Measurements from ENCODE around the gene ACO2. TPM values are rescaled to one million over a fixed set of nuclear protein-coding genes. Genes with fewer than 3 reads are reported as not detected.

ACO2 gene
- total and polyA plus RNA-seq, 2 of the 8 experiments (the other 6 are each of a cell fraction or from before 2014, with no cell fraction given): 52.8 to 75.4 TPM

- H3K14ac ChIP-seq (ENCODE audit: insufficient read length): no peak overlapping the region
- no peak overlapping the region for H3K4me3 ChIP-seq (ENCODE audit: extremely low read depth in 1 of 4, insufficient read depth in 2 of 4, low read depth in 3 of 4, low read length in 4 of 4)
- H3K27ac ChIP-seq (ENCODE audit: low read depth, low read length): no peak overlapping the region
- no peaks in the 10 kb centered on the region for H3K9me3 ChIP-seq (ENCODE audit: insufficient read depth in 2 of 2, low read depth in 1 of 2, low read length in 1 of 2)
- no peak overlapping the region for H3K4me2 ChIP-seq (ENCODE audit: insufficient read depth in 1 of 2, low read depth in 2 of 2, low read length in 2 of 2)
- POLR2A ChIA-PET (ENCODE audit: partially characterized antibody): interaction anchor here (0.6 to 3.2 kb wide), 3 partner anchors 8 to 324 kb away, joined by 3 to 12 read pairs (median 3); no protein-coding TSS in a partner anchor
- H3K79me1 ChIP-seq (ENCODE audit: low read depth, low read length): no peaks in the 10 kb centered on the region
- H3K4me1 ChIP-seq (replicated peaks in 1 of 4; ENCODE audit: control insufficient read depth in 3 of 4, insufficient read depth in 4 of 4, low read length in 3 of 4): peaks cover 4 to 28% (median 19%) of the 10 kb centered on the region in 4 experiments
- no peak overlapping the region for H2BK15ac ChIP-seq (ENCODE audit: low read length)
- no peaks in the 10 kb centered on the region for H3K36me3 ChIP-seq (ENCODE audit: control insufficient read depth in 2 of 4, insufficient read depth in 4 of 4, low read length in 3 of 4)
- no peaks in the 10 kb centered on the region for H4K20me1 ChIP-seq (replicated peaks in 1 of 2; ENCODE audit: control insufficient read depth in 1 of 2, insufficient read depth in 2 of 2, low read length in 2 of 2)
- 0 out of 7 replicates have a peak, but pooled peaks cover 0 to 3% (median 0%) of the 10 kb centered on the region in 4 experiments for H3K27me3 ChIP-seq (replicated peaks in 1 of 4; ENCODE audit: control insufficient read depth in 3 of 4, extremely low read depth in 1 of 4, insufficient read depth in 3 of 4, low read length in 3 of 4)
- H2BK20ac ChIP-seq (ENCODE audit: low read length): no peak overlapping the region
- H2AK5ac ChIP-seq (ENCODE audit: low read depth, low read length): no peak overlapping the region
- no peak for FAIRE-seq
- 96% methylated on average over 7 of the region's 8 CpGs; no CpG with 5 or more reads in 1 of the 2 experiments for WGBS, 2 experiments (ENCODE audit: extremely low coverage in 1 of 2, insufficient coverage in 1 of 2, insufficient read length in 1 of 2, insufficient replicate concordance in 2 of 2, low coverage in 1 of 2, low lambda C conversion rate in 2 of 2, missing lambda C conversion rate in 1 of 2)
- H3K23ac ChIP-seq (ENCODE audit: insufficient read length): no peak overlapping the region
- H3K56ac ChIP-seq (replicated peaks; ENCODE audit: insufficient read length, low read depth, low read length): no peak overlapping the region
- H3K79me2 ChIP-seq (ENCODE audit: control insufficient read depth in 1 of 2, insufficient read depth in 2 of 2, low read length in 2 of 2): no peaks in the 10 kb centered on the region
- no peak for DNase-seq (ENCODE audit: low read depth in 1 of 2, low spot score in 2 of 2)
- no peak overlapping the region; the same call in 1 of the 2 replicates for H4K8ac ChIP-seq (ENCODE audit: extremely low read depth, insufficient read depth, low read length)
- no peak overlapping the region for H3K9ac ChIP-seq (replicated peaks in 1 of 4; ENCODE audit: extremely low read depth in 1 of 4, low read depth in 3 of 4, low read length in 3 of 4)
- peaks cover 6% of the 10 kb centered on the region; the same call in 1 of the 2 replicates for H3K23me2 ChIP-seq (ENCODE audit: low read depth, low read length)
- CTCF ChIA-PET (ENCODE audit: partially characterized antibody): interaction anchor here (0.7 to 16.1 kb wide), 5 partner anchors 14 to 65 kb away, joined by 3 to 169 read pairs (median 3); no protein-coding TSS in a partner anchor
- no peak overlapping the region for H2BK5ac ChIP-seq (ENCODE audit: low read depth, low read length)
- no peak overlapping the region for H3K4ac ChIP-seq (replicated peaks; ENCODE audit: insufficient read length, low read depth, low read length)
- H3K18ac ChIP-seq (ENCODE audit: extremely low read depth, low read length): no peak overlapping the region
- H4K5ac ChIP-seq (ENCODE audit: insufficient read length, low read depth, low read length): no peak overlapping the region
- no peak overlapping the region for H4K91ac ChIP-seq (replicated peaks; ENCODE audit: insufficient read length, low read length)
- no peak overlapping the region for H2BK12ac ChIP-seq (ENCODE audit: low read depth, low read length)
- no peak overlapping the region for H2BK120ac ChIP-seq (replicated peaks; ENCODE audit: low read depth, low read length)
- H2AFZ ChIP-seq (ENCODE audit: low read length): no peak overlapping the region
- no peak for TF ChIP-seq KDM4A (IDR thresholded peaks at IDR 0.05; ENCODE audit: low read depth, low read length, severe bottlenecking)
- no peak for TF ChIP-seq CHD1 (IDR thresholded peaks at IDR 0.05; ENCODE audit: low read depth, low read length)
- TF ChIP-seq CBX5 (IDR thresholded peaks at IDR 0.05; ENCODE audit: low read depth, low read length): no peak
- TF ChIP-seq NRF1 (IDR thresholded peaks at IDR 0.05; ENCODE audit: low read depth, low read length): no peak
- no peak for TF ChIP-seq POLR2AphosphoS5 (IDR thresholded peaks at IDR 0.05; ENCODE audit: low read depth, low read length)
- no peak for TF ChIP-seq CTBP2 (IDR thresholded peaks at IDR 0.05; ENCODE audit: borderline replicate concordance, insufficient read depth, insufficient read length, low read length)
- no peak for TF ChIP-seq BCL11A (IDR thresholded peaks at IDR 0.05; ENCODE audit: low read depth in 2 of 2, low read length in 2 of 2)
- TF ChIP-seq HDAC6 (IDR thresholded peaks at IDR 0.05; ENCODE audit: low read depth, low read length): no peak
- peak; percentile 76; the same call in 1 of the 2 replicates for TF ChIP-seq MAFK (IDR thresholded peaks at IDR 0.05; ENCODE audit: low read depth, low read length)
- TF ChIP-seq EP300 (IDR thresholded peaks at IDR 0.05; ENCODE audit: borderline replicate concordance in 1 of 2, low read depth in 2 of 2, low read length in 2 of 2): no peak
- no peak for TF ChIP-seq EZH2 (IDR thresholded peaks at IDR 0.05; ENCODE audit: low read depth, low read length, severe bottlenecking)
- TF ChIP-seq KDM1A (IDR thresholded peaks at IDR 0.05; ENCODE audit: borderline replicate concordance, low read length): no peak
- TF ChIP-seq BACH1 (IDR thresholded peaks at IDR 0.05; ENCODE audit: low read length): peak; percentile 94
Observed at GRCh38 chr22:41565403-41566054, 96.6 kb downstream of the ACO2 start.

Measured in H1 (cell line).